WTC11 (cell line): ENCODE measurements around the gene TOR4A.

Source experiments
- CTCF ChIP-seq: fragments of 200-600 bp; IDR thresholded peaks from 2 replicates; pipeline ENCODE4 v1.8.0; 2022; ENCODE audit warnings: antibody characterized with exemption
- FOXK1 ChIP-seq: sonication (generic); formaldehyde crosslinking; IDR thresholded peaks from 2 replicates; pipeline ENCODE4 v1.8.0; 2022; ENCODE audit warnings: mild to moderate bottlenecking, moderate library complexity, missing genetic modification reagents

- TF ChIP-seq FOXK1 (CRISPR knock-in tag) (no peak), CTCF (no peak)
Measured at GRCh38 chr9:137297966-137298365, 20.4 kb downstream of the TOR4A start.
